ENCODE measurements around the gene FRAS1. TPM values are rescaled to one million over a fixed set of nuclear protein-coding genes. Genes with fewer than 3 reads are reported as not detected.
"Not testable (repeated sequence)": the region's sequence is repeated elsewhere in the genome, so short reads cannot be mapped to it uniquely, and the experiment has no call there.

The FRAS1 gene
- total RNA-seq, 2 donors from 2014 or later: not detected

DNA sequence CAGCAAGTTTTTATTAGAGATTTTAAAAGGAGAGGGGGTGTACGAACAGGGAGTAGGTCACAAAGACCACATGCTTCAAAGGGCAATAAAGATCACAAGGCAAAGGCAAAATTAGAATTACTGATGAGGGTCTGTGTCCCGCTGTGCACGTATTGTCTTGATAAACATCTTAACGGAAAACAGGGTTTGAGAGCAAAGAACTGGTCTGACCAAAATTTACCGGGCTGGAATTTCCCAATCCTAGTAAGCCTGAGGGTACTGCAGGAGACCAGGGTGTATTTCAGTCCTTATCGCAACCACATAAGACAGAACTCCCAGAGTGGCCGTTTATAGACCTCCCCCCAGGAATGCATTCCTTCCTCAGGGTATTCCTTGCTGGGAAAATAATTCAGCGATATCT, 195.7 kb downstream of the FRAS1 start:
- not testable (repeated sequence) for H3K36me3 Mint-ChIP-seq (ENCODE audit: low read depth); ATAC-seq (replicated peaks); H3K4me1 Mint-ChIP-seq; H3K27ac Mint-ChIP-seq; H3K4me3 Mint-ChIP-seq; H3K27me3 Mint-ChIP-seq
- peaks cover 15% of the 10 kb centered on the region for H3K9me3 Mint-ChIP-seq

DNA sequence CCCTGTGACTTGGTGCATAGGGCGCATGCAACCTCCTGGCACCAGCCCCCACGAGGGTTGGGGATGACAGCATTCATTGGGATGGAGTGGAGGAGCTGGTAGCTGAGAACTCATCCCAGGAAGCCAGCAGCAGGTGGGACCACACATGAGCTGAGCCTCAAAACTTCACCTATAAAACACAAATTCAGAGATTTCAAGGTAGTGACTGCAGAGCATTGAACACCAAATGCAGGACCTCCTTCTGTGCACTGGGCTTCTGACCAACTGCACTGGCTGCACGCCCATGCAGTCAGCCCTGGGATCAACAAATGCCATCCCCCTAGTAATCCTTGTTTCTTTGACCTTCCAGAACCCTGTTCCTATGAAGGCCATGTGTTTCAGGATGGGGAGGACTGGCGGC, 197.8 kb downstream of the FRAS1 start:
- Mint-ChIP-seq H3K4me1 (no peaks in the 10 kb centered on the region), H3K27ac (no peak overlapping the region), H3K36me3 (ENCODE audit: low read depth) (no peaks in the 10 kb centered on the region), H3K4me3 (no peak overlapping the region), H3K9me3 (peaks cover 15% of the 10 kb centered on the region), H3K27me3 (no peaks in the 10 kb centered on the region)
- ATAC-seq (replicated peaks): no peak

GRCh38 chr4:78265006-78265405, 207.9 kb downstream of the FRAS1 start:
- H3K9me3 Mint-ChIP-seq: peaks cover 5% of the 10 kb centered on the region
- no peak overlapping the region for H3K4me3 Mint-ChIP-seq
- no peak for ATAC-seq (replicated peaks)
- no peaks in the 10 kb centered on the region for H3K36me3 Mint-ChIP-seq (ENCODE audit: low read depth)
- peaks cover 15% of the 10 kb centered on the region for H3K27me3 Mint-ChIP-seq
- no peaks in the 10 kb centered on the region for H3K4me1 Mint-ChIP-seq
- H3K27ac Mint-ChIP-seq: no peak overlapping the region

- Mint-ChIP-seq H3K27me3 (peaks cover 3% of the 10 kb centered on the region), H3K4me3 (no peak overlapping the region), H3K36me3 (ENCODE audit: low read depth) (no peaks in the 10 kb centered on the region), H3K4me1 (no peaks in the 10 kb centered on the region), H3K27ac (no peak overlapping the region), H3K9me3 (no peaks in the 10 kb centered on the region)
- ATAC-seq (replicated peaks): no peak
Measured at GRCh38 chr4:78267790-78268189, 210.7 kb downstream of the FRAS1 start.

DNA sequence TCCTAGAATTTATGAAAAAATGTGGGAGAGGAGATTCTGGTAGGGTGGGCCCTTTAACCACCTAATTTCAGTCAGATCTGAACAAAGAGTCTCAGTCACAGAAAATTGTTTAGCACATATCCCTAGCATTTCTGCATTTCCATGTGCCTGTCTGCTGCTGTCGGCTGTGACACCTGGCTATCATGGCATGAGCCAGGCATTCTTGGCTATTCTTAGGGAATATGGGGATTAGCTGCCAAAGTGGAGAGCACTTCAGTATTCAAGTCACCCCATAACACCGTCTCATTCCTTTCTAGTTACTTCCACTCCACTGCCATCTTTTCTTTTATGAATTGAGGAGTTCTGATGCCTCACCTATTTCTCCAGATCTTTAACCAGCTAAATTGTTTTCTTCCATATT, 211.5 kb downstream of the FRAS1 start:
- Mint-ChIP-seq H3K9me3 (no peaks in the 10 kb centered on the region), H3K27ac (no peak overlapping the region), H3K4me3 (no peak overlapping the region), H3K4me1 (no peaks in the 10 kb centered on the region), H3K36me3 (ENCODE audit: low read depth) (no peaks in the 10 kb centered on the region), H3K27me3 (peaks cover 3% of the 10 kb centered on the region)
- ATAC-seq (replicated peaks): no peak

DNA sequence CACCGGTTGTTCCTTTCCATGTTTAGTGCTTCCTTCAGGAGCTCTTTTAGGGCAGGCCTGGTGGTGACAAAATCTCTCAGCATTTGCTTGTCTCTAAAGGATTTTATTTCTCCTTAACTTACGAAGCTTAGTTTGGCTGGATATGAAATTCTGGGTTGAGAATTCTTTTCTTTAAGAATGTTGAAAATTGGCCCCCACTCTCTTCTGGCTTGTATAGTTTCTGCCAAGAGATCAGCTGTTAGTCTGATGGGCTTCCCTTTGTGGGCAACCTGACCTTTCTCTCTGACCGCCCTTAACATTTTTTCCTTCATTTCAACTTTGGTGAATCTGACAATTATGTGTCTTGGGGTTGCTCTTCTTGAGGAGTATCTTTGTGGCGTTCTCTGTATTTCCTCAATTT, 218.3 kb downstream of the FRAS1 start:
- H3K27ac Mint-ChIP-seq; H3K36me3 Mint-ChIP-seq (ENCODE audit: low read depth); H3K4me1 Mint-ChIP-seq; H3K27me3 Mint-ChIP-seq; ATAC-seq (replicated peaks); H3K4me3 Mint-ChIP-seq; H3K9me3 Mint-ChIP-seq: not testable (repeated sequence)

- Mint-ChIP-seq H3K27ac (no peak overlapping the region), H3K36me3 (ENCODE audit: low read depth) (no peaks in the 10 kb centered on the region), H3K4me3 (no peak overlapping the region), H3K27me3 (peaks cover 15% of the 10 kb centered on the region), H3K4me1 (no peaks in the 10 kb centered on the region), H3K9me3 (no peaks in the 10 kb centered on the region)
- ATAC-seq (replicated peaks): no peak
Measured at GRCh38 chr4:78286281-78286680, 229.2 kb downstream of the FRAS1 start.

- H3K27me3 Mint-ChIP-seq: peaks cover 15% of the 10 kb centered on the region
- H3K36me3 Mint-ChIP-seq (ENCODE audit: low read depth): no peaks in the 10 kb centered on the region
- no peak overlapping the region for H3K4me3 Mint-ChIP-seq
- no peaks in the 10 kb centered on the region for H3K4me1 Mint-ChIP-seq
- H3K9me3 Mint-ChIP-seq: no peaks in the 10 kb centered on the region
- no peak for ATAC-seq (replicated peaks)
- no peak overlapping the region for H3K27ac Mint-ChIP-seq
Measured at GRCh38 chr4:78288327-78288726, 231.2 kb downstream of the FRAS1 start.

DNA sequence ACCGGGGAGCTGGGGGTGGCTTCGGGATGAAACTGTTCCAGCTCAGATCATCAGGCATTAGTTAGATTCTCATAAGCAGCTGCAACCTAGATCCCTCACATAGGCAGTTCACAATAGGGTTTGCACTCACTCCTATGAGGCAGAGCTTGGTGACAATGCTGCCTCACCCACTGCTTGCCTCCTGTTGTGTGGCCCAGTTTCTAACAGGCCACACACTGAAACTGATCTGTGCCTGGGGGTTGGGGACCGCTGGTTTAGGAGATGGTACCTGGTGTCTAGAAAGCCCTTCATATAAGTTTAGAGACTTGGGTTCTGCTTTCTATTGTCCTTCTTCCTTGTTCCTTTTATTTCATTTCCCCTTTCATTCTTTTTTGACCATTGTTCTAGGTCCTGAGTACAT, 234.2 kb downstream of the FRAS1 start:
- no peaks in the 10 kb centered on the region for H3K36me3 Mint-ChIP-seq (ENCODE audit: low read depth)
- ATAC-seq (replicated peaks): no peak
- H3K9me3 Mint-ChIP-seq: no peaks in the 10 kb centered on the region
- no peak overlapping the region for H3K27ac Mint-ChIP-seq
- H3K27me3 Mint-ChIP-seq: peaks cover 6% of the 10 kb centered on the region
- H3K4me3 Mint-ChIP-seq: no peak overlapping the region
- H3K4me1 Mint-ChIP-seq: no peaks in the 10 kb centered on the region

GRCh38 chr4:78292341-78292740, 235.2 kb downstream of the FRAS1 start:
- no peaks in the 10 kb centered on the region for H3K9me3 Mint-ChIP-seq
- H3K36me3 Mint-ChIP-seq (ENCODE audit: low read depth): no peaks in the 10 kb centered on the region
- ATAC-seq (replicated peaks): no peak
- H3K4me1 Mint-ChIP-seq: no peaks in the 10 kb centered on the region
- H3K4me3 Mint-ChIP-seq: no peak overlapping the region
- no peak overlapping the region for H3K27ac Mint-ChIP-seq
- H3K27me3 Mint-ChIP-seq: peaks cover 6% of the 10 kb centered on the region

GRCh38 chr4:78292856-78293255, 235.7 kb downstream of the FRAS1 start:
- Mint-ChIP-seq H3K4me1 (no peaks in the 10 kb centered on the region), H3K27me3 (peaks cover 6% of the 10 kb centered on the region), H3K4me3 (no peak overlapping the region), H3K36me3 (ENCODE audit: low read depth) (no peaks in the 10 kb centered on the region), H3K9me3 (no peaks in the 10 kb centered on the region), H3K27ac (no peak overlapping the region)
- ATAC-seq (replicated peaks): no peak

DNA sequence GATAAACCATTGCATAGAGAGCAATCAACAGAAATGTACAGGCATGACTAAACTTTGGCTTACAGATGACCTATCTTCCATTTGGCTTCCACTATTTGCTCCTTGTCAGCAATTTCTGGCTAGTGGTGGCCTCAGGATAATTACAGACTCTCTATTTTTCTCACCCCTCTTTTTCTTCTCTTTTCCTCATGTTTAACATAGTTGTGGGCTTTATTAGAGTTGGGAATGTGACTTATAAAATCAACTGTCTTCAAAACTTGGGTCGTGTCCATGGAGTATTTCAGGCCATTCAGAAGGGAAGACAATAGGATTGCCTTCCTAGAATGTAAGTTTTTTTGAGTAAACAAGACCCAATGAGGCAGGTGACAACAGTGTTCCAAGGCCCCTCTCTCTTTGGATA, 236.2 kb downstream of the FRAS1 start:
- Mint-ChIP-seq H3K4me3 (no peak overlapping the region), H3K27me3 (peaks cover 6% of the 10 kb centered on the region), H3K9me3 (no peaks in the 10 kb centered on the region), H3K36me3 (ENCODE audit: low read depth) (no peaks in the 10 kb centered on the region), H3K4me1 (no peaks in the 10 kb centered on the region), H3K27ac (no peak overlapping the region)
- ATAC-seq (replicated peaks): no peak

DNA sequence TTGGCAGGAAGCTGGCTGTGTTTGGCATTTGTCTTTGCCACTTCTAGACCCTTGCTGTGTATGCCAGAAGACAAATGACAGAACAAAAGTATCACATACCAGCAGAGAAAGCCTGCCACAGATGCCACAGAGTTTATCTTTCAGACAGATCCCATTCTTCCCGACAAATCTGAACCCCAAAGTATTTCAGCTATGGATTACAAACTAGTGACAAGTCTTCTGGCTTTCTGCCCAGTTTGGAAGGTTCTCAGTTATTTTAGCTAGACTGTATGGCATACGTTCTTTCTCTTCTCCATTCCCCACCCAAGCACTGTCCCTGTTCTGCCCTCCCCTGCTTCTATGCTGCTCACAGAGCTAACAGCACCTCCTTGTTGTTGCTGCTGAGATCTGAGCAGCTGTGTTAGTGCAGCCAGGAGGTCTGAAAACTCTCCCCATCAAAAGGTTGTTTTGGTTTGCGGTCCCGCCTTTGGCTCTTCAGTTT, 236.7 kb downstream of the FRAS1 start:
- Mint-ChIP-seq H3K4me1 (no peaks in the 10 kb centered on the region), H3K4me3 (no peak overlapping the region), H3K36me3 (ENCODE audit: low read depth) (no peaks in the 10 kb centered on the region), H3K9me3 (no peaks in the 10 kb centered on the region), H3K27ac (no peak overlapping the region), H3K27me3 (peaks cover 8% of the 10 kb centered on the region)
- no peak for ATAC-seq (replicated peaks)

DNA sequence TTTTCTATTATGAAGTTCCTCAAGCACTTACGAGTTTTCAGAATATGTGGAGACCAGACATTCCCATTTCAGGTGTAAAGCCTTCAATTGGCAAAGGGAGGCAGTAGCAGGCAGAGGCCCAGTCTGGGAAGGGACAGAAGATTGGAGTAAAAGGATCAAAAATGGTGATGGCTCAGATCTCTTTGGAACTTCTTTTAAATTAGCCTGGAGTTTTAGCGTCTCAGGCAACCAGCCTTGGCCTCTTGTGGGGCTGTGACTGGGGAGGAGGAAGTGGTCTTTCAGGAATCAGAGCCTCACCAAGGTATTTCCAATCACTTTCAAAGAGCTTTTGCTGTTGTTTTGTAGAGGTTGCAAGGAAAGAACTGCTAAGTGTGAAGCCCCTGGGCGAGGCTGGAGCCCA, 239.1 kb downstream of the FRAS1 start:
- Mint-ChIP-seq H3K9me3 (no peaks in the 10 kb centered on the region), H3K4me1 (no peaks in the 10 kb centered on the region), H3K27me3 (peaks cover 4% of the 10 kb centered on the region), H3K27ac (no peak overlapping the region), H3K36me3 (ENCODE audit: low read depth) (no peaks in the 10 kb centered on the region), H3K4me3 (no peak overlapping the region)
- ATAC-seq (replicated peaks): no peak

GRCh38 chr4:78297116-78297800, 240.1 kb downstream of the FRAS1 start:
- no peak for ATAC-seq (replicated peaks)
- no peaks in the 10 kb centered on the region for H3K9me3 Mint-ChIP-seq
- no peak overlapping the region for H3K4me3 Mint-ChIP-seq
- H3K27me3 Mint-ChIP-seq: peaks cover 4% of the 10 kb centered on the region
- no peak overlapping the region for H3K27ac Mint-ChIP-seq
- no peaks in the 10 kb centered on the region for H3K36me3 Mint-ChIP-seq (ENCODE audit: low read depth)
- H3K4me1 Mint-ChIP-seq: no peaks in the 10 kb centered on the region

GRCh38 chr4:78298618-78299017, 241.5 kb downstream of the FRAS1 start:
- Mint-ChIP-seq H3K4me3 (no peak overlapping the region), H3K27ac (no peak overlapping the region), H3K4me1 (no peaks in the 10 kb centered on the region), H3K36me3 (ENCODE audit: low read depth) (no peaks in the 10 kb centered on the region), H3K9me3 (no peaks in the 10 kb centered on the region), H3K27me3 (peaks cover 4% of the 10 kb centered on the region)
- no peak for ATAC-seq (replicated peaks)

All from activated T-helper 17 cell treated with anti-CD3 and anti-CD28 coated beads, Interleukin-2, amount 50 U/mL, for 72 hours (primary cell).